Measurements from ENCODE around the gene COL21A1.

Gene COL21A1

GRCh38 chr6:56173228-56173627 lies 74.2 kb downstream of the COL21A1 start:
- DNase-seq, result no peak

DNA sequence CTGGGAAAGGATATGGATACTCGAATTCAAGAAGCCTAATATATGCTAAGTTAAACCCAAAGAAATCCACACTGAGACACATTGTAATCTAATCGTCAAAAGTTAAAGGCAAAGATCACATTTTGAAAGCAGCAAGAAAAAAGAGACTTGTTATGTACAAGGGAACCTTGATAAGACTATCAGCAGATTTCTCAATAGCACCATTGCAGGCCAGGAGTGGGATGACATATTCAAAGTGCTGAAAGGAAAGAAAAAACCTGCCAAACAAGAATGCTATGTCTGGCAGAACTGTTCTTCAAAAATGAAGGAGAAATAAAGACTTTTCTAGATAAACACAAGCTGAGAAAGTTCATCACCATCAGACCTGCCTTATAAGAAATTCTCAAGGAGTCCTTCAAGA lies 75.2 kb downstream of the COL21A1 start:
- DNase-seq, result no peak

GRCh38 chr6:56169366-56169765 lies 78.0 kb downstream of the COL21A1 start:
- DNase-seq, result no peak

DNA sequence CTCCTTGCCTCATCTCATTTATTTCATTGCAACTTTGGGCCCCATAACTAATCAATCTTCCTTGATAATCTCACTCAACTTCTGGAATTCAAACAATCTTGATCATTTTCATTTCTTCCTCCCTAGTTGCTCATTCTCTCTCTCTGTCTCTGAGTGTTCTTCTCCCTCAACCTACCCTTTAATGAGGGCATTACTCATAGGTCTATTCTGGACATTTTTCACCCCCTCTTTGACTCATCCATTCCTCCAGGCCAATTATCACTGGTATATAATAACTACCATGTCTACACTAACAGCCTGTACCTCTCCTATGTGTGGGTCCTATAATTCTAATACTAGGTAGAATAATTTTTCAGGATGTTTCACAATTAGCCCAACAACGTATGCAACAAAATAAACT lies 78.8 kb downstream of the COL21A1 start:
- DNase-seq, result no peak

- no peak for DNase-seq
These were observed 85.3 kb downstream of the COL21A1 start for GRCh38 chr6:56162081-56162480.

- no peak for DNase-seq
These were observed 86.9 kb downstream of the COL21A1 start for GRCh38 chr6:56160489-56160888.

DNA sequence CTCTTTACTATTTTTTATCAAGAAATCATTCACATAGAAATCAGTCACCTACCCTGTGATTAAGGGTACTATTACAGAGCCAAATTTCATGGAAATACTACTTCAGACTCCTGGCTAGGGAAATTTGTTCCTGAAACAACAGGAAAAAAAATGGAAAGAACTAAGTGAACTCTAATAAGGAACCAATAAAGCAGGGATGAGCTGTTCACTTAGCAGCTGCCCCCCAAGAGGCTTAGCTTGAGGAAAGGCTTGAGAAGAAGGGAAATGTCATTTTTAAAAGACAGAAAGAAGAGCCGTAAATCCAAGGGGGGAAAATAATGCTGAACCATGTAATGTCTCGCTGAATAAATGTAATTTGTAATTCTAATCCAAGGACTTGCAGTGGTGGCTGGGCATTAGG lies 88.8 kb downstream of the COL21A1 start:
- no peak for DNase-seq

GRCh38 chr6:56156643-56157042 lies 90.7 kb downstream of the COL21A1 start:
- DNase-seq, result no peak

DNA sequence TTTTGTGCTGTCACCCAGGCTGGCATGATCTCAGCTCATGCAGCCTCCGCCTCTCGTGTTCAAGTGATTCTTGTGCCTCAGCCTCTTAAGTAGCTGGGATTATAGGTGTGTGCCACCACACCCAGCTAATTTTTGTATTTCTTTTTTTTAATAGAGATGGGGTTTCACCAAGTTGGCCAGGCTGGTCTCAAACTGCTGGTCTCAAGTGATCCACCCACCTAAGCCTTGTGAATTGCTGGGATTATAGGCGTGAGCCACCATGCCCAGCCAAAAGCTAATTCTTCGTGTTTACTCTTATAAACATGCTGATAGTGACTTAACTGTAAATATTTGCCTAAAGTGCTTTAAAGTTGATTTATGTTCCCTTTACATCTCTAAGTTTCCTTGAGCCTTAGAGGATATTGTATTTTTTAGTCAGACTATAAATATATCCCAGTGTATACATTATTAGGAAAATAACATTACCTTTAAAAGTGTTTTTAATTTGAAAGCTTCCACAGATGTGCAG lies 91.7 kb downstream of the COL21A1 start:
- DNase-seq, result no peak

DNA sequence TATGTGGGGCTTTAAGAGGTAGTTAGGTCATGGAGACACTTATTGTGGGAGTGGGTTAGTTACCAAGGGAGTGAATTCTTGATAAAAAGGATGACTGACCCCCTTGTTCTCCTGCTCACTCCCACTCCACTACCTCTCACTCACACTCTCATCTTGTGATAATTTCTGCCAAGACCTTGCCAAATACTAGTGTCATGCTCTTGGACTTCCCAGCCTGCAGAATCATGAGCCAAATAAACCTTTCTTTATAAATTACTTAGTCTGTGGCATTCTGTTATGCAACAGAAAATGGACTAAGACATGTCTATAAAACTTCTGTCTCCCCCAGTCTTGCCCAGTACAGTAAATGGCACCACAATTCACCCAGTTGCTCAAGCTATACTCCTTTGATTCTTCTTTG lies 93.3 kb downstream of the COL21A1 start:
- DNase-seq, result no peak

DNA sequence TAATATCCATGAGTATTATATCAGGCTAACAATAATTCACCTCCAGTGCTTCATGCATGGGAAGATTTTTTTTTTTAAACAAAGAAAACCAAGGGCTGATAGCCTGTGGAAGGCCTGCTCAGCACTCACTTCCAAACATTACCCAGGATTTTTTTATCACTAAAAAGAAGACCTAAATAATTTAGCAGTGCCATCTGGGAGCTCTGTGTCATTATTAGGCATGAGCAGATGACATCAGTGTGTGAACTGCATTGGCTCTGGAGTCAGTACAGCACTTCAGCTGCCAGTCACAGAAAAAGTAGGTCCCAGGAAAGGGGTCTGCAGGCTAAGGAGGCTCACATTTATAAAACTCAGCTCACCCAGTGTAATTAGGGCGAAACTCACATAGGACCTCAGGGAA lies 94.8 kb downstream of the COL21A1 start:
- DNase-seq, result no peak

- DNase-seq, result no peak
These were observed 95.7 kb downstream of the COL21A1 start for GRCh38 chr6:56151609-56152224.

DNA sequence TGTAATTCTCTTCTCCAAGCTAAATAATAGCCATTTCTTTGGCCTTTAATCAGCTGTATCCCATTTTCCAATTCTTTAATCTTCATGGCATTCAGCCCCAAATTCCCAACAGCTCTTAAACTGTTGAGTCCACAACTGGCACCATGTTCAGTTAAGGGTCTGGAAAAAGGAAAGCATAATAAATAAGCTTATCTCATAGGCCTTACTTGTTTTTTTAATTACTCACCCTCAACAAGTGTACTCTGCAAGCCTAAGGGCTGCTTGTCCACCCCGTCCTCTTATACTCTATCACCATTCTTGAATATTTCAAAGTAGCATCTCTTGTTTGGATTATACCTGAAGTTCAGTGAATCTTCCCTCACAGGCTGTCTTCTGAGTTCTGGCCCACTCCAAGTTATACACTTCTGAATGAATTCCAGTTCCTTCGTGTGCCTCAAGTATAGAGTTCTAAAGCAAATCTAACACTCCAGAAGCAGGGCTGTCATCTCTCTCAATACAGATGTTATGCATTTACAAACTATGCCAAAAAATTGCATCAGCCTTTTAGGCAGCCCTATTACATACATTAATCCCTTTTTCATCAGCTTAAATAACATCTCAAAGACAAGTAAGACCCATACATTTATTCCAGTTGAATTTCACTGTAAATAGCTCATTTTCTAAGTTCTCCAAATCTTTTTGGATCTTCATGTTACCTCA lies 98.7 kb downstream of the COL21A1 start:
- DNase-seq, result no peak

- DNase-seq, result no peak
These were observed 99.6 kb downstream of the COL21A1 start for GRCh38 chr6:56147766-56148165.

DNA sequence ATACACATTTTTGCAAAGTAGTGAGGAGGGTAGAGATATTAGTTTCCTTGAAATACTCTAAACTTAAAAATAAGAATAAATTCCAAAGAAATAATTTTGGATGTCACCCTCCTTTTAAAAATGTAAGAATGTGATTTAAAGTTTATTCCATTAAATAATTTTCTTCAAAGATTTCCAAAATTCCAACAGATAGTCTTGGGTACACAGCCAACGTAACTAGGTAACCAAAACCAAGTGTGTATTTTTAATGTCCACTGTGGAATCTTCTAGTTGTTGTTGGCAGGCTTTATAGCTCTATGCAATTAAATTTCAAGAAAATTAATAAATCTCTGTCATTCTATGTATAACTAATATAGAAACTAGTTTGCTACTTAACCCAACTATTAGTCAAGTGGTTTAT lies 101.3 kb downstream of the COL21A1 start:
- no peak for DNase-seq

GRCh38 chr6:56145616-56146015 lies 101.8 kb downstream of the COL21A1 start:
- no peak for DNase-seq

DNA sequence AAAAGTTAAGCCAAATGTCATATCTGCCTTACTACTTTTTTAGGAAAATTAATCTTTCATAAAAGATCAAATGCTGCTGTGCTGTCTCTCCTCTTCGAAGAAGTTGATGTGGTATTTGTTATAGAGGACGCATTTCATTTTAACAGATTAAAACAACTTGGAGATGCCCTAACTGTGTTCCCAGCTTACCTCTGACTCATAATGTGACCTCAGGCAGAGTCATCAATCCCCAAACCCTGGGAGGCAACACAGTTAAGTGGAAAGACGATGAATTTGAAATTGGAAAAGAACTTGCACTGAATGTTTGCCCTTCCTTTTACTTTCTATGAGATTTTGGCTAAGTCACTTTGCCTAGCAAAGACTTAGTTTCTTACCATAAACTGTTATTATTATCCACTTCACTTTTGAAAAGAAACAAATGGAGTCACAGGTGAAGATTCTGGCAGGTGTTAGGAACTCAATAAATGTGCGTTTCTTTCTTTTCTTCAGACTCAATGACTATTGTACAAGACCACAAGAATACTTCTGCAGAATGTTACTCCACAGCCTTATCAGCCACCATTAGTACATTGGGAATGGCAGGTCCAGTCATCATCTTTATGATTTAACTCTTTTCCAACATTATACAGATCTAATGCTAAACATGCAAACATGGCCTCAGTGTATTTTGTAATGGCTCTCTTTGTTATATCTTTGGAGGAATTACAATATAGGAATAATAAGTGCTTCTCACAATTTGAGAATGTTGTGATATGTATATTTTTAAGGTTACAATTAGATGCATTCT lies 102.6 kb downstream of the COL21A1 start:
- no peak for DNase-seq

- no peak for DNase-seq
These were observed 103.6 kb downstream of the COL21A1 start for GRCh38 chr6:56143796-56144195.

DNA sequence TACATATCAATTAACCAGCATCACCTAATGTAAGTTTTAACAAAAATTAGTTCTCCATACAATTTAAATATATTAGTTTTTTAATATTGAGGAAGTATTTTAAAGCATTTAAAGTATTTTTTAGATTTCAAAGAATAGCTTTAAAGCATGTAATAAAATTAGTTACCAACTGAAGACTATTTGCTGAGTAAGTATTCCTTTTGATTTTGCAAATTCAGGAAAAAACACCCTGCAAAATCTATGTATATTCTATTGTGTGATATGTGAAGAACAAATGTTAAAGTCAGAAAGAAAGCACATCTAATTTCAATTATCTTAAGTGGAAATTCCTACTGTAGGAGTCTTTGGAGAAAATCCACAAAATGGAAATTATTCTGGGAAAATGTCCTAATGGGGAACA lies 107.3 kb downstream of the COL21A1 start:
- DNase-seq, result no peak

DNA sequence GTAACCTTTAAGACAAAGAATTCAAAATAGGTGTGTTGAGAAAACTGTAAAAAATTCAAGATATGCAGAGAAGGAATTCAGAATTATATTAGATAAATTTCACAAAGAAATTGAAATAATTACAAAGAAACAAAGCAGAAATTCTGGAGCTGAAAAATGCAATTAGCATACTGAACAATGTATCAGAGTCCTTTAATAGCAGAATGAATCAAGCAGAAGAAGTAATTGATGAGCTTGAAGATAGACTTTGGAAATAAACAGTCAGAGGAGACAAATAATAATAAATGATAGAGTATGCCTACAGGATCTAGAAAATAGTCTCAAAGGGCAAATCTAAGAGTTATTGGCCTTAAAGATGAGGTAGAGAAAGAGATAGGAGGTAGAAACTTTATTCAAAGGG lies 131.7 kb downstream of the COL21A1 start:
- DNase-seq, result no peak

DNA sequence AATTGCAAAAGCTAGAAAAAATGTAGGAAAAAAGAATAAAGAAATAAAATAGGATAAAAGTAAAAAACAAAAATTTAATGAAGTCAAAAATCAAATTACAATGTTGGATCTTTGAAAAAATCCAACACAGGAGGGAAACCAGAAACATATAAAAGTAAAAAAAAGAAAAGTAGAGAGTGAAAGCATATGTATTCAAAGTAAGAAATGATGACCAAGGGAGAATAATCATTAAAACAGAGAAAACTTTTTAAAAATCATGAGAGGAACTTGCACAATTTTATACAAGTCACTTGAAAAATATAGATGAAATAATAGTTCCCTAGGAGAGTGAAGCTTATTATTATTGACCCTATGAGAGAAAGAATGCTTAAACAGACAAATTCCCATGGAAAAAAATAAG lies 138.2 kb downstream of the COL21A1 start:
- DNase-seq, result no peak

DNA sequence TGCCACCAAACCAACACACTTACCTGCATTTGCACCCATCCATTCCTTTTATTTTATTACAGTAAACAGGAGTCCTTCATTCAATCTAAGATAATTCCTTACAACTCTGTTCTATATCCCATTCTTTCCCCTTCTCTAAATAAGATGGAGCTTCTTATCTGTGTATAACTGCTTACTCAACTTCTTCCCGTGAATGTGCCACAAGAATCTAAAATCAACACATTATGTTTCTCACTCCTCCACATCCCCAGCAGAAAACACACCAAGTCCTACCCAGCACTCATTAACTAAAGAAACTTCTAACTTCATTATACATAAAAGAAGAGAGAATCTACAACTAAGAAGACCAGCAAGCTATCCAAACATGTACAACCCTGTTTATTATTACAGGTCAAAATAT lies 141.1 kb downstream of the COL21A1 start:
- no peak for DNase-seq

DNA sequence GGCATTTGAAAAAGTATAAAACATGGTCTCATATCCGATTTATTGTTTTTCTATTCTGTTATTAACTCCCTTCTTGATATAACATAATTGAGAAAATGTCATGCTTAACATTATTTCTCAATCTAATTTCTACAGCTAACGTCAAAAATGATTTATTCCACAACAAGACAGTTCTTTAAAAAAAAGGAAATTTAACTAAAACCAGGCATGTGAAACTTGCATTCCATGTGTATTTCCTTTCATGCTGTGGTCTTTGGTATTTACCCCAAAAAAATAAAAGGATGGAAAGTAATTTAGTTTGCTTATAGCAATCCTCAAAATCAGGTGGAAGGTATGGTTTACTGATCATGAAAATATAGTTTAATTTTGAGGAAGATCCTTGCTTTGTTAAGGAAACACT lies 142.8 kb downstream of the COL21A1 start:
- no peak for DNase-seq

DNA sequence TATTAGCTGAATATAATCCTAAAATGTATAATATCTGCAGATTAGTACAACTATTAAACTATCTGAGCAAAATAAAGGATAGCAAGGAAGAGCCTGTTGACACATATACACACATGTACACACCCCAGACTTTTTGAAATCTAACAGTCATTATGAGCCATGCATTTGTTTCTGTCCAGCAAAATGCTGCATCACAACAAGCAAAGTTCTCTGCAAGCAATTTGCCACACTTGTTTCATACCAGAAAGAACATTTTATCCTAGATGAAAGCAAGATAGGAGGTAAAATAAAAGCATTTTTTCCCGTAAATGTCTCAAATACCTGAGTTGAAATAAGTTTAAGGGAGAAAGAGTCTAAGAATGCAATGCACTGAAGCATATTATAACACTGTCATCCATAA lies 145.2 kb downstream of the COL21A1 start:
- no peak for DNase-seq

Data from GOT3 (cell line).